ENCODE results near the gene EPC2. TPM values are rescaled to one million over a fixed set of nuclear protein-coding genes. Genes with fewer than 3 reads are reported as not detected.

EPC2 gene
- total and polyA plus RNA-seq, 2 of the 8 experiments (the other 6 are each of a cell fraction or from before 2014, with no cell fraction given), result 16.1 to 25.7 TPM

DNA sequence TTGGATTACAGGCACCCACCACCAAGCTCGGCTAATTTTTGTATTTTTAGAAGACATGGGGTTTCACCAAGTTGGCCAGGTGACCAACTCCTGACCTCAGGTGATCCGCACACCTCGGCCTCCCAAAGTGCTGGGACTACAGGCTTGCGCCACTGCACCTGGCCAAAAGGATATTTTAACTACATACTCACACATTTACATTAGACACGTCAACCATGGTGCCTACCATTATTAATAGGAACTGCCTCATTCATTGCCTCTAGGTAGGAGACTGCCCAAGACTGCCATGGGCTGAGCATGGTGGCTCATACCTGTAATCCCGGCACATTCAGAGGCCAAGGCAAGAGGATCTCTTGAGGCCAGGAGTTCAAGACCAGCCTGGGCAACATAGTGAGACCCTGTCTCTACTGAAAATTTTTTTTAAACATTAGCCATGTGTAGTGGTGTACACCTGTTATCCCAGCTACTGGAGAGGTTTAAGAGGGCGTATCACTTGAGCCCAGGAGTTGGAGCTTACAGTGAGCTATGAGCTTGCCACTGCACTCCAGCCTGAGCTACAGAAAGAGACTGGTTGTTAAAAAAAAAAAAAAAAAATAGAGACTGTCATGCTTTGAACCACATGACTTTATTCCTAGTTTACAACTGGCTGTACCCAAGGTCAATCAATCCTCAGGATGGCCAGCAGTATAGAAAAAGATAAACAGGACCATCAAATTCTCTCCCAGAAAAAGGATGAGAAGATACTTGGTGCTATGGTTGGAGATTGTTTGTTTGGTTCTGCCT, 31.1 kb upstream of the EPC2 start (continued):
- TF ChIP-seq, protein P1, sequence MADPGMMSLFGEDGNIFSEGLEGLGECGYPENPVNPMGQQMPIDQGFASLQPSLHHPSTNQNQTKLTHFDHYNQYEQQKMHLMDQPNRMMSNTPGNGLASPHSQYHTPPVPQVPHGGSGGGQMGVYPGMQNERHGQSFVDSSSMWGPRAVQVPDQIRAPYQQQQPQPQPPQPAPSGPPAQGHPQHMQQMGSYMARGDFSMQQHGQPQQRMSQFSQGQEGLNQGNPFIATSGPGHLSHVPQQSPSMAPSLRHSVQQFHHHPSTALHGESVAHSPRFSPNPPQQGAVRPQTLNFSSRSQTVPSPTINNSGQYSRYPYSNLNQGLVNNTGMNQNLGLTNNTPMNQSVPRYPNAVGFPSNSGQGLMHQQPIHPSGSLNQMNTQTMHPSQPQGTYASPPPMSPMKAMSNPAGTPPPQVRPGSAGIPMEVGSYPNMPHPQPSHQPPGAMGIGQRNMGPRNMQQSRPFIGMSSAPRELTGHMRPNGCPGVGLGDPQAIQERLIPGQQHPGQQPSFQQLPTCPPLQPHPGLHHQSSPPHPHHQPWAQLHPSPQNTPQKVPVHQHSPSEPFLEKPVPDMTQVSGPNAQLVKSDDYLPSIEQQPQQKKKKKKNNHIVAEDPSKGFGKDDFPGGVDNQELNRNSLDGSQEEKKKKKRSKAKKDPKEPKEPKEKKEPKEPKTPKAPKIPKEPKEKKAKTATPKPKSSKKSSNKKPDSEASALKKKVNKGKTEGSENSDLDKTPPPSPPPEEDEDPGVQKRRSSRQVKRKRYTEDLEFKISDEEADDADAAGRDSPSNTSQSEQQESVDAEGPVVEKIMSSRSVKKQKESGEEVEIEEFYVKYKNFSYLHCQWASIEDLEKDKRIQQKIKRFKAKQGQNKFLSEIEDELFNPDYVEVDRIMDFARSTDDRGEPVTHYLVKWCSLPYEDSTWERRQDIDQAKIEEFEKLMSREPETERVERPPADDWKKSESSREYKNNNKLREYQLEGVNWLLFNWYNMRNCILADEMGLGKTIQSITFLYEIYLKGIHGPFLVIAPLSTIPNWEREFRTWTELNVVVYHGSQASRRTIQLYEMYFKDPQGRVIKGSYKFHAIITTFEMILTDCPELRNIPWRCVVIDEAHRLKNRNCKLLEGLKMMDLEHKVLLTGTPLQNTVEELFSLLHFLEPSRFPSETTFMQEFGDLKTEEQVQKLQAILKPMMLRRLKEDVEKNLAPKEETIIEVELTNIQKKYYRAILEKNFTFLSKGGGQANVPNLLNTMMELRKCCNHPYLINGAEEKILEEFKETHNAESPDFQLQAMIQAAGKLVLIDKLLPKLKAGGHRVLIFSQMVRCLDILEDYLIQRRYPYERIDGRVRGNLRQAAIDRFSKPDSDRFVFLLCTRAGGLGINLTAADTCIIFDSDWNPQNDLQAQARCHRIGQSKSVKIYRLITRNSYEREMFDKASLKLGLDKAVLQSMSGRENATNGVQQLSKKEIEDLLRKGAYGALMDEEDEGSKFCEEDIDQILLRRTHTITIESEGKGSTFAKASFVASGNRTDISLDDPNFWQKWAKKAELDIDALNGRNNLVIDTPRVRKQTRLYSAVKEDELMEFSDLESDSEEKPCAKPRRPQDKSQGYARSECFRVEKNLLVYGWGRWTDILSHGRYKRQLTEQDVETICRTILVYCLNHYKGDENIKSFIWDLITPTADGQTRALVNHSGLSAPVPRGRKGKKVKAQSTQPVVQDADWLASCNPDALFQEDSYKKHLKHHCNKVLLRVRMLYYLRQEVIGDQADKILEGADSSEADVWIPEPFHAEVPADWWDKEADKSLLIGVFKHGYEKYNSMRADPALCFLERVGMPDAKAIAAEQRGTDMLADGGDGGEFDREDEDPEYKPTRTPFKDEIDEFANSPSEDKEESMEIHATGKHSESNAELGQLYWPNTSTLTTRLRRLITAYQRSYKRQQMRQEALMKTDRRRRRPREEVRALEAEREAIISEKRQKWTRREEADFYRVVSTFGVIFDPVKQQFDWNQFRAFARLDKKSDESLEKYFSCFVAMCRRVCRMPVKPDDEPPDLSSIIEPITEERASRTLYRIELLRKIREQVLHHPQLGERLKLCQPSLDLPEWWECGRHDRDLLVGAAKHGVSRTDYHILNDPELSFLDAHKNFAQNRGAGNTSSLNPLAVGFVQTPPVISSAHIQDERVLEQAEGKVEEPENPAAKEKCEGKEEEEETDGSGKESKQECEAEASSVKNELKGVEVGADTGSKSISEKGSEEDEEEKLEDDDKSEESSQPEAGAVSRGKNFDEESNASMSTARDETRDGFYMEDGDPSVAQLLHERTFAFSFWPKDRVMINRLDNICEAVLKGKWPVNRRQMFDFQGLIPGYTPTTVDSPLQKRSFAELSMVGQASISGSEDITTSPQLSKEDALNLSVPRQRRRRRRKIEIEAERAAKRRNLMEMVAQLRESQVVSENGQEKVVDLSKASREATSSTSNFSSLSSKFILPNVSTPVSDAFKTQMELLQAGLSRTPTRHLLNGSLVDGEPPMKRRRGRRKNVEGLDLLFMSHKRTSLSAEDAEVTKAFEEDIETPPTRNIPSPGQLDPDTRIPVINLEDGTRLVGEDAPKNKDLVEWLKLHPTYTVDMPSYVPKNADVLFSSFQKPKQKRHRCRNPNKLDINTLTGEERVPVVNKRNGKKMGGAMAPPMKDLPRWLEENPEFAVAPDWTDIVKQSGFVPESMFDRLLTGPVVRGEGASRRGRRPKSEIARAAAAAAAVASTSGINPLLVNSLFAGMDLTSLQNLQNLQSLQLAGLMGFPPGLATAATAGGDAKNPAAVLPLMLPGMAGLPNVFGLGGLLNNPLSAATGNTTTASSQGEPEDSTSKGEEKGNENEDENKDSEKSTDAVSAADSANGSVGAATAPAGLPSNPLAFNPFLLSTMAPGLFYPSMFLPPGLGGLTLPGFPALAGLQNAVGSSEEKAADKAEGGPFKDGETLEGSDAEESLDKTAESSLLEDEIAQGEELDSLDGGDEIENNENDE (IDR thresholded peaks at IDR 0.05; ENCODE audit: insufficient replicate concordance, low read length), result no peak
- no peak for TF ChIP-seq EZH2 (IDR thresholded peaks at IDR 0.05; ENCODE audit: low read depth, low read length, severe bottlenecking)

Measured in H1 (cell line).